ENCODE results near the gene USP6. TPM values are rescaled to one million over a fixed set of nuclear protein-coding genes. Genes with fewer than 3 reads are reported as not detected.

Gene USP6
- polyA plus RNA-seq, 2 of the 4 experiments (the other 2 are of a cell fraction): 0.01 to 0.04 TPM

DNA sequence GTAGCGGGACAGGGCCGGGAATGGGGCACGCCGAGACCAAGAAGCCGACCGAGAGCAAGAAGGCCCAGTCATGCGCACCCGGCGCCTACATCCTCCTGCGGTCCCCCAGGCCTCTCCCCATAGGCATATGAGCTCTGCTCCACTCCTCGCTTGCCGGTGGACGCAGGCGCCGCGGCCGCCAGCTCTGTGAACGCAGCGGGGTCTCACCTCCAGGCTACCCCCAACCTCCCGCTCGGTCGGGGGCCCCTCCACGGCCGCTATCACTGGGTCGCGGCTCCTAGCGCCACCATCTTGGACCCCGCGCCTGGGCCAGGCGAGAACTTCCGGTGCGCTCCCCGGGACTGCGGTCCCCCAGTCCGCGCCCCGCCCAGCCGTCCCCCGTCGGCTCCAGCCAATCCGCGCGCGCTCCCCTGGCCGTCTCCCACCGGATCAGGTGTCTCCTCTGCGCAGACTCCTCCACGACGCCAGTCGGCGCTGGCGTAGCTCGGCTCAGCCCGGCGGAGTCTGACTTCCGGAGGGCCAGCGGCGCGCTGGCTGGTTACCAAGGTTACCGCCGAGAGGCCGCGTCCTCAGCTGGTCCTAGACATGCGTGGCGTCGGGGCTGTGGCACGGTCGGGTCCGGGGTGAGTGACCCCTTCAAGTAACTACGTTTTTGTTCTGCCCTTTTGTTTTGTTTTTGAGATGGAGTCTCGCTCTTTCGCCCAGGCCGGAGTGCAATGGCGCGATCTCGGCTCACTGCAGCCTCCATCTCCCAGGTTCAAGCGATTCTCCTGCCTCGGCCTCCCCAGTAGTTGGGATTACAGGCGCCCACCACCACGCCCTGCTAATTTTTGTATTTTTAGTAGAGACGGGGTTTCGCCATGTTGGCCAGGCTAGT is 75.9 kb downstream of the USP6 start, which contains the start of gene ZNF594 (continued):
- TF ChIP-seq NPAS2 (CRISPR knock-in tag; IDR thresholded peaks at IDR 0.05; ENCODE audit: borderline replicate concordance): no peak
- peak; percentile 39; the same call in 1 of the 2 replicates for TF ChIP-seq GATA3 (IDR thresholded peaks at IDR 0.05; ENCODE audit: borderline replicate concordance)
- TF ChIP-seq TFCP2L1 (CRISPR knock-in tag; IDR thresholded peaks at IDR 0.05): 0 out of 2 replicates have a peak, but pooled peaks have one; percentile 35
- no peak for TF ChIP-seq BHLHE40 (IDR thresholded peaks at IDR 0.05; ENCODE audit: low read depth, low read length)
- TF ChIP-seq ZC3H11A (IDR thresholded peaks at IDR 0.05): no peak
- no peak for TF ChIP-seq CHD4 (IDR thresholded peaks at IDR 0.05; ENCODE audit: borderline replicate concordance)
- TF ChIP-seq, protein P1, sequence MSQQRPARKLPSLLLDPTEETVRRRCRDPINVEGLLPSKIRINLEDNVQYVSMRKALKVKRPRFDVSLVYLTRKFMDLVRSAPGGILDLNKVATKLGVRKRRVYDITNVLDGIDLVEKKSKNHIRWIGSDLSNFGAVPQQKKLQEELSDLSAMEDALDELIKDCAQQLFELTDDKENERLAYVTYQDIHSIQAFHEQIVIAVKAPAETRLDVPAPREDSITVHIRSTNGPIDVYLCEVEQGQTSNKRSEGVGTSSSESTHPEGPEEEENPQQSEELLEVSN (IDR thresholded peaks at IDR 0.05; ENCODE audit: borderline replicate concordance, low read depth): peak; percentile 83
- TF ChIP-seq, protein P2, sequence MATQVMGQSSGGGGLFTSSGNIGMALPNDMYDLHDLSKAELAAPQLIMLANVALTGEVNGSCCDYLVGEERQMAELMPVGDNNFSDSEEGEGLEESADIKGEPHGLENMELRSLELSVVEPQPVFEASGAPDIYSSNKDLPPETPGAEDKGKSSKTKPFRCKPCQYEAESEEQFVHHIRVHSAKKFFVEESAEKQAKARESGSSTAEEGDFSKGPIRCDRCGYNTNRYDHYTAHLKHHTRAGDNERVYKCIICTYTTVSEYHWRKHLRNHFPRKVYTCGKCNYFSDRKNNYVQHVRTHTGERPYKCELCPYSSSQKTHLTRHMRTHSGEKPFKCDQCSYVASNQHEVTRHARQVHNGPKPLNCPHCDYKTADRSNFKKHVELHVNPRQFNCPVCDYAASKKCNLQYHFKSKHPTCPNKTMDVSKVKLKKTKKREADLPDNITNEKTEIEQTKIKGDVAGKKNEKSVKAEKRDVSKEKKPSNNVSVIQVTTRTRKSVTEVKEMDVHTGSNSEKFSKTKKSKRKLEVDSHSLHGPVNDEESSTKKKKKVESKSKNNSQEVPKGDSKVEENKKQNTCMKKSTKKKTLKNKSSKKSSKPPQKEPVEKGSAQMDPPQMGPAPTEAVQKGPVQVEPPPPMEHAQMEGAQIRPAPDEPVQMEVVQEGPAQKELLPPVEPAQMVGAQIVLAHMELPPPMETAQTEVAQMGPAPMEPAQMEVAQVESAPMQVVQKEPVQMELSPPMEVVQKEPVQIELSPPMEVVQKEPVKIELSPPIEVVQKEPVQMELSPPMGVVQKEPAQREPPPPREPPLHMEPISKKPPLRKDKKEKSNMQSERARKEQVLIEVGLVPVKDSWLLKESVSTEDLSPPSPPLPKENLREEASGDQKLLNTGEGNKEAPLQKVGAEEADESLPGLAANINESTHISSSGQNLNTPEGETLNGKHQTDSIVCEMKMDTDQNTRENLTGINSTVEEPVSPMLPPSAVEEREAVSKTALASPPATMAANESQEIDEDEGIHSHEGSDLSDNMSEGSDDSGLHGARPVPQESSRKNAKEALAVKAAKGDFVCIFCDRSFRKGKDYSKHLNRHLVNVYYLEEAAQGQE (IDR thresholded peaks at IDR 0.05): no peak
- TF ChIP-seq PHF8 (IDR thresholded peaks at IDR 0.05; ENCODE audit: borderline replicate concordance, low read depth): peak; percentile 93
- no peak for TF ChIP-seq MAFK (IDR thresholded peaks at IDR 0.05; ENCODE audit: partially characterized antibody)
- no peak for TF ChIP-seq EP300 (IDR thresholded peaks at IDR 0.05)
- no peak for TF ChIP-seq EHMT2 (IDR thresholded peaks at IDR 0.05; ENCODE audit: low read depth)
- TF ChIP-seq ZFP36 (IDR thresholded peaks at IDR 0.05; ENCODE audit: borderline replicate concordance, partially characterized antibody): no peak
- TF ChIP-seq, protein P3, sequence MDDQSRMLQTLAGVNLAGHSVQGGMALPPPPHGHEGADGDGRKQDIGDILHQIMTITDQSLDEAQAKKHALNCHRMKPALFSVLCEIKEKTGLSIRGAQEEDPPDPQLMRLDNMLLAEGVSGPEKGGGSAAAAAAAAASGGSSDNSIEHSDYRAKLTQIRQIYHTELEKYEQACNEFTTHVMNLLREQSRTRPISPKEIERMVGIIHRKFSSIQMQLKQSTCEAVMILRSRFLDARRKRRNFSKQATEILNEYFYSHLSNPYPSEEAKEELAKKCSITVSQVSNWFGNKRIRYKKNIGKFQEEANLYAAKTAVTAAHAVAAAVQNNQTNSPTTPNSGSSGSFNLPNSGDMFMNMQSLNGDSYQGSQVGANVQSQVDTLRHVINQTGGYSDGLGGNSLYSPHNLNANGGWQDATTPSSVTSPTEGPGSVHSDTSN (IDR thresholded peaks at IDR 0.05): peak; percentile 41; the same call in 1 of the 2 replicates
- no peak for TF ChIP-seq SREBF2 (IDR thresholded peaks at IDR 0.05)
- TF ChIP-seq RFX5 (IDR thresholded peaks at IDR 0.05): peak; percentile 24; the same call in 1 of the 2 replicates
- TF ChIP-seq RNF2 (IDR thresholded peaks at IDR 0.05; ENCODE audit: borderline replicate concordance, low read depth): no peak
- TF ChIP-seq CTCF (IDR thresholded peaks at IDR 0.05): peak; percentile 81
- peak in 1 of 2 experiments; percentile 82; a peak in 2 of 5 replicates for TF ChIP-seq JUN (IDR thresholded peaks at IDR 0.05)
- TF ChIP-seq POLR2A (IDR thresholded peaks at IDR 0.05; ENCODE audit: low read length): no peak; the same call in 1 of the 2 replicates
- TF ChIP-seq HOXB13 (CRISPR knock-in tag; IDR thresholded peaks at IDR 0.05; ENCODE audit: low read depth): no peak
- no peak for TF ChIP-seq ZNF302 (CRISPR knock-in tag; IDR thresholded peaks at IDR 0.05)
- peak in 1 of 2 experiments; percentile 20; a peak in 1 of 5 replicates for TF ChIP-seq RAD21 (conservative IDR thresholded peaks at IDR 0.05 in 1 of 2, IDR thresholded peaks at IDR 0.05 in 1 of 2)
- TF ChIP-seq MAZ (IDR thresholded peaks at IDR 0.05; ENCODE audit: borderline replicate concordance, low read depth, low read length): 0 out of 2 replicates have a peak, but pooled peaks have one; percentile 40
- TF ChIP-seq RCOR1 (IDR thresholded peaks at IDR 0.05; ENCODE audit: low read depth, low read length): no peak
- TF ChIP-seq, protein P4, sequence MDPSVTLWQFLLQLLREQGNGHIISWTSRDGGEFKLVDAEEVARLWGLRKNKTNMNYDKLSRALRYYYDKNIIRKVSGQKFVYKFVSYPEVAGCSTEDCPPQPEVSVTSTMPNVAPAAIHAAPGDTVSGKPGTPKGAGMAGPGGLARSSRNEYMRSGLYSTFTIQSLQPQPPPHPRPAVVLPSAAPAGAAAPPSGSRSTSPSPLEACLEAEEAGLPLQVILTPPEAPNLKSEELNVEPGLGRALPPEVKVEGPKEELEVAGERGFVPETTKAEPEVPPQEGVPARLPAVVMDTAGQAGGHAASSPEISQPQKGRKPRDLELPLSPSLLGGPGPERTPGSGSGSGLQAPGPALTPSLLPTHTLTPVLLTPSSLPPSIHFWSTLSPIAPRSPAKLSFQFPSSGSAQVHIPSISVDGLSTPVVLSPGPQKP (IDR thresholded peaks at IDR 0.05; ENCODE audit: low read depth, low read length): no peak
- no peak for TF ChIP-seq POLR2AphosphoS2 (conservative IDR thresholded peaks at IDR 0.05; ENCODE audit: low read length)
- TF ChIP-seq, protein P5, sequence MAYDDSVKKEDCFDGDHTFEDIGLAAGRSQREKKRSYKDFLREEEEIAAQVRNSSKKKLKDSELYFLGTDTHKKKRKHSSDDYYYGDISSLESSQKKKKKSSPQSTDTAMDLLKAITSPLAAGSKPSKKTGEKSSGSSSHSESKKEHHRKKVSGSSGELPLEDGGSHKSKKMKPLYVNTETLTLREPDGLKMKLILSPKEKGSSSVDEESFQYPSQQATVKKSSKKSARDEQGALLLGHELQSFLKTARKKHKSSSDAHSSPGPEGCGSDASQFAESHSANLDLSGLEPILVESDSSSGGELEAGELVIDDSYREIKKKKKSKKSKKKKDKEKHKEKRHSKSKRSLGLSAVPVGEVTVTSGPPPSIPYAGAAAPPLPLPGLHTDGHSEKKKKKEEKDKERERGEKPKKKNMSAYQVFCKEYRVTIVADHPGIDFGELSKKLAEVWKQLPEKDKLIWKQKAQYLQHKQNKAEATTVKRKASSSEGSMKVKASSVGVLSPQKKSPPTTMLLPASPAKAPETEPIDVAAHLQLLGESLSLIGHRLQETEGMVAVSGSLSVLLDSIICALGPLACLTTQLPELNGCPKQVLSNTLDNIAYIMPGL (CRISPR knock-in tag; IDR thresholded peaks at IDR 0.05; ENCODE audit: borderline replicate concordance): no peak
- TF ChIP-seq TP53 (CRISPR knock-in tag; IDR thresholded peaks at IDR 0.05): no peak
- TF ChIP-seq HOXB5 (CRISPR knock-in tag; IDR thresholded peaks at IDR 0.05): no peak
- TF ChIP-seq NFE2L2 (conservative IDR thresholded peaks at IDR 0.05; ENCODE audit: low read length): no peak
